ENCODE measurements around the gene ARPC2.
"Not testable (repeated sequence)": the region's sequence is repeated elsewhere in the genome, so short reads cannot be mapped to it uniquely, and the experiment has no call there.

ARPC2 gene

GRCh38 chr2:218270721-218271486 lies 53.9 kb downstream of the ARPC2 start:
- no peak for DNase-seq (ENCODE audit: low read depth in 2 of 2)

GRCh38 chr2:218271487-218271797 lies 54.5 kb downstream of the ARPC2 start:
- no peak for DNase-seq (ENCODE audit: low read depth in 2 of 2)

GRCh38 chr2:218271865-218272530 lies 55.0 kb downstream of the ARPC2 start:
- no peak for DNase-seq (ENCODE audit: low read depth in 2 of 2)

GRCh38 chr2:218272531-218273212 lies 55.7 kb downstream of the ARPC2 start:
- DNase-seq (ENCODE audit: low read depth in 2 of 2) = peak; percentile 50 to 64

- not testable (repeated sequence) for DNase-seq (ENCODE audit: low read depth in 2 of 2)
These were observed 56.4 kb downstream of the ARPC2 start for GRCh38 chr2:218273214-218273907.

GRCh38 chr2:218273908-218274249 lies 56.9 kb downstream of the ARPC2 start:
- DNase-seq (ENCODE audit: low read depth in 2 of 2) = no peak

GRCh38 chr2:218274586-218274985 lies 57.6 kb downstream of the ARPC2 start:
- no peak for DNase-seq (ENCODE audit: low read depth in 2 of 2)

GRCh38 chr2:218275371-218276072 lies 58.5 kb downstream of the ARPC2 start:
- no peak for DNase-seq (ENCODE audit: low read depth in 2 of 2)

- no peak for DNase-seq (ENCODE audit: low read depth in 2 of 2)
These were observed 60.2 kb downstream of the ARPC2 start for GRCh38 chr2:218276986-218277755.

- DNase-seq (ENCODE audit: low read depth in 2 of 2) = no peak
These were observed 60.9 kb downstream of the ARPC2 start for GRCh38 chr2:218277921-218278320.

GRCh38 chr2:218278531-218279360 lies 61.8 kb downstream of the ARPC2 start:
- DNase-seq (ENCODE audit: low read depth in 2 of 2) = no peak

- DNase-seq (ENCODE audit: low read depth in 2 of 2) = no peak
These were observed 63.4 kb downstream of the ARPC2 start for GRCh38 chr2:218280260-218280870.

GRCh38 chr2:218281449-218281848 lies 64.5 kb downstream of the ARPC2 start:
- no peak for DNase-seq (ENCODE audit: low read depth in 2 of 2)

- no peak for DNase-seq (ENCODE audit: low read depth in 2 of 2)
These were observed 65.4 kb downstream of the ARPC2 start for GRCh38 chr2:218282173-218282991.

- peak; percentile 25 to 35 for DNase-seq (ENCODE audit: low read depth in 2 of 2)
These were observed 67.3 kb downstream of the ARPC2 start for GRCh38 chr2:218284106-218284811.

- DNase-seq (ENCODE audit: low read depth in 2 of 2) = no peak
These were observed 68.6 kb downstream of the ARPC2 start for GRCh38 chr2:218285604-218286003.

GRCh38 chr2:218286570-218287459 lies 69.8 kb downstream of the ARPC2 start:
- peak; percentile 56 to 65 for DNase-seq (ENCODE audit: low read depth in 2 of 2)
